ENCODE results near the gene AFF3. TPM values are rescaled to one million over a fixed set of nuclear protein-coding genes. Genes with fewer than 3 reads are reported as not detected.

AFF3 gene
- total RNA-seq, 1 experiment from 2014 or later: not detected

DNA sequence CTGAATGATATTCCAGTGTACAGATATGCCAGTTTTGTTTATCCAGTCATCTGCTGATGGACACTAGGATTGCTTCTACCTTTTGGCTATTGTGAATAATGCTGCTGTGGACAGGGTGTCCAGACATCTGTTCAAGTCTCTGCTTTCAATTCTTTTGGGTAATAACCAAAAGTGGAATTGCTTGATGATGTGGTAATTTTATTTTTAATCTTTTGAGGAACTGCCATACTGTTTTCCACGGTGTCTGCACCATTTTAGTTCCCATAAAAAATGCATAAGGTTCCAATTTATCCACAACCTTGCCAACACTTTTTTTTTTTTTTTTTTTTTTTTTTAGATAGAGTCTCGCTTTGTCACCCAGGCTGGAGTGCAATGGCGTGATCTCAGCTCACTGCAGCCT, 510.7 kb downstream of the AFF3 start:
- Histone ChIP-seq H3K9me3 (replicated peaks) (no peaks in the 10 kb centered on the region), H3K27me3 (no peaks in the 10 kb centered on the region), H3K4me1 (no peaks in the 10 kb centered on the region), H3K27ac (no peak overlapping the region), H3K36me3 (no peaks in the 10 kb centered on the region), H3K4me3 (no peak overlapping the region)
- DNase-seq: no peak

DNA sequence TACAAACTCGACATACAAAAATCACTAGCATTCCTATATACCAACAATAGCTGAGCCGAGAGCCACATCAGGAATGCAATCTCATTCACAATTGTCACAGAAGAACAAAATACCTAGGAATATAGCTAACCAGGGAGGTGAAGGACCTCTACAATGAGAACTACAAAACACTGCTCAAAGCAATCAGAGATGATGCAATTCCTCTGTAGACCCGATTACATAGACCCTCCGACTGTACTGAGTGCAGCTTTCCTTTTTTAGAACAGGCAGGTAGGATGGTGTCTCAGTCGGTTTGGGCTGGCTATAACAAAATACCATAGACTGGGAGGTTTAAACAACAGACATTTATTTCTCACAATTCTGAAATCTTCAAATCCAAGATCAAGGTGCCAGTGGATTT, 513.1 kb downstream of the AFF3 start:
- DNase-seq: no peak
- no peaks in the 10 kb centered on the region for H3K36me3 ChIP-seq
- no peaks in the 10 kb centered on the region for H3K27me3 ChIP-seq
- H3K4me1 ChIP-seq: no peaks in the 10 kb centered on the region
- no peak overlapping the region for H3K4me3 ChIP-seq
- no peaks in the 10 kb centered on the region for H3K9me3 ChIP-seq (replicated peaks)
- H3K27ac ChIP-seq: no peak overlapping the region

DNA sequence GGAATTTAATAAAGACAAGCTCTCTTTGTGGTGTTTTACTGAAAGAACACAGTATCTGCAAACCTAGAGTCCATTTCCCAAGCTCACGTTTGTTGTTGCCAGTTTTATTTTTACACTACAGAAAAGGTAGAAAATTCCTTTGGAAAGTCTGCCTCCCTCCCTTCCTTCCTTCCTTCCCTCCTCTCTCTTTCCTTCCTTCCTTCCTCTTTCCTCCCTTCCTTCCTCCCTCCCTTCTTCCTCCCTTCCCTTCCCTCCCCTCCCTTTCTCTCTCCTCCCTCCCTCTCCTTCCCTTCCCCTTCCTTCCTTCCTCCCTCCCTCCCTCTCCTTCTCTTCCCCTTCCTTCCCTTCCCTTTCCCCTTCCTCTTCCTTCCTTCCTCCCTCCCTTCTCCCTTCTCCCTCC, 516.2 kb downstream of the AFF3 start:
- Histone ChIP-seq H3K4me1 (no peaks in the 10 kb centered on the region), H3K27ac (no peak overlapping the region), H3K27me3 (no peaks in the 10 kb centered on the region), H3K36me3 (no peaks in the 10 kb centered on the region), H3K9me3 (replicated peaks) (no peaks in the 10 kb centered on the region), H3K4me3 (no peak overlapping the region)
- DNase-seq: no peak

DNA sequence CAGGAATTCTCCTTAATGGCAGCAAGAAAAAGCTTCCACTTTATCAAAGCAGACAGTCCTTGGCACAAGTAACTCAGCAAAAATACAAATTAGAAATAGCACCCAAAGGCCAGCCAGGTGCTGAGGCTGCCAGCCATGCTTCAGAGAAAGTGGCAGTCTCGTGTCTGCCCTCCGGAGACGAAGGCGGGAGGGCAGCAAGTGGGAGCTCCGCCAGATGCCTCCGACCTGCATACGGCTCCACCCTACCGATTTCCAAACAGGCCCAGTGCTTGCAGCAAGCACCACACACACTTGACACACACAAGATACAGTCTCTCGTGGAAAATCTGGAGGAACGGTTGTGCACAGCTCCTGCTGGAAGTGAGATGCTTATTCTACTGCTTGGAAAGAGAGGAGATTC, 517.7 kb downstream of the AFF3 start:
- Histone ChIP-seq H3K4me3 (no peak overlapping the region), H3K27me3 (no peaks in the 10 kb centered on the region), H3K4me1 (no peaks in the 10 kb centered on the region), H3K36me3 (no peaks in the 10 kb centered on the region), H3K27ac (no peak overlapping the region), H3K9me3 (replicated peaks) (no peaks in the 10 kb centered on the region)
- no peak for DNase-seq

DNA sequence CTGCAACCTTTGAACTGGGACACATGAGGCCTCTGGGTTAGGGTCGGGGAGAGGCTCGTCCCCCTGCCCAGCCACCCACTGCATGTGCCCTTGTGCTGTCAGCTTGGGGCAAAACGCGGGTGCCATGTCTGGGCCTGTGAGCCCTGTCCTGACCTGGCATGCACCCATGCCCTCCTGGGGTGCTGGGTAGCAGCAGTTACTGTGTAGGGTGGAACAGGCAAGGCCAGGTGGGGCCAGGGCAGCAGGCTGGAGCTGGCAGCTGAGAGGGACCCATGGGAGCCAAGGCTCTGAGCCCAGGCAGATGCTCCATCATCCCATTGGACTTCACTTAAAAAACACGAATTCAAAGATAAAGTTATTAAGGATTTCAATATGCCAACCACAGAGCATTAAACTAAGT, 518.8 kb downstream of the AFF3 start:
- H3K9me3 ChIP-seq (replicated peaks): no peaks in the 10 kb centered on the region
- no peaks in the 10 kb centered on the region for H3K4me1 ChIP-seq

DNA sequence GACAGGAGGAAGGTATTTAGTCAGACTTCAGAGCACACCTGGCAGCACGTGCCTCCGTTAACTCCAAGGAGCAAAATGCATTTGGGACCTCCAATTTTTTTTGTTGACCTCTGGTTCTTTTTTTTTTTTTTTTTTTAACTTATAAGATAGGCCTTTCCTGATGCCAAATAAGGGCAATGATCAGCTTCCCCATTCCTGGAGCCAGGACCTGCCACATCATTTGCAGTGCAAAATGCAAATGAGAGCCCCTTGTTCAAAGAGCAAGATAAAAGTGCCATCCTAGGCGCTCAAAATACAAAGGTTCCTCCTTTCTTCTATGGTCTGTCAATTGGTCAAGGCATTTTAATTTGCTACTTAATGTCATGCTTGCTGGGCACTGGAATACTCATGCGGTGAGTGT, 519.4 kb downstream of the AFF3 start:
- Histone ChIP-seq H3K27me3 (no peaks in the 10 kb centered on the region), H3K4me3 (no peak overlapping the region), H3K27ac (no peak overlapping the region), H3K4me1 (no peaks in the 10 kb centered on the region), H3K36me3 (no peaks in the 10 kb centered on the region), H3K9me3 (replicated peaks) (no peaks in the 10 kb centered on the region)
- DNase-seq: no peak

More for the DNA sequence above, 518.8 kb downstream of the AFF3 start:
- no peak for DNase-seq
- Histone ChIP-seq H3K36me3 (no peaks in the 10 kb centered on the region), H3K4me3 (no peak overlapping the region), H3K27ac (no peak overlapping the region), H3K27me3 (no peaks in the 10 kb centered on the region)

DNA sequence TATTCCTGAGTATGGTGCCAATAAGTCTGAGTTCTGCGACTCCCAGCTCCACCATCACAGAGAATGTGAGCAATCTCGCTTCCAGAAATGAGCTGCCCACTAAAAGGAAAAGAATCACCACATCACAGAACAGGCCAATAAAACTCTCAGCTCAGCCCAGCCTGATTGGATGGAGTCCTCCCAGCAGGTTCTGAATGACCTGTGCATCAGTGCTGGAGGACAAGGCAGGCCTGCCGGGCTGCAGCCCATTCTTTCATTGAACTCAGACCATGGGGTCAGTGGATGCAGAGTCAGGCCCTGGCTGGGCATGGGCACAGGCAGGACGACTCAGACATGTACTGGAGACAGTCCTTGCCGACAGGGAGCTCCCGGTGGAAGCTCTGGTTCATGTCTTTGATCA, 519.9 kb downstream of the AFF3 start:
- Histone ChIP-seq H3K27ac (no peak overlapping the region), H3K27me3 (no peaks in the 10 kb centered on the region), H3K4me3 (no peak overlapping the region), H3K36me3 (no peaks in the 10 kb centered on the region), H3K9me3 (replicated peaks) (no peaks in the 10 kb centered on the region), H3K4me1 (no peaks in the 10 kb centered on the region)
- DNase-seq: no peak

DNA sequence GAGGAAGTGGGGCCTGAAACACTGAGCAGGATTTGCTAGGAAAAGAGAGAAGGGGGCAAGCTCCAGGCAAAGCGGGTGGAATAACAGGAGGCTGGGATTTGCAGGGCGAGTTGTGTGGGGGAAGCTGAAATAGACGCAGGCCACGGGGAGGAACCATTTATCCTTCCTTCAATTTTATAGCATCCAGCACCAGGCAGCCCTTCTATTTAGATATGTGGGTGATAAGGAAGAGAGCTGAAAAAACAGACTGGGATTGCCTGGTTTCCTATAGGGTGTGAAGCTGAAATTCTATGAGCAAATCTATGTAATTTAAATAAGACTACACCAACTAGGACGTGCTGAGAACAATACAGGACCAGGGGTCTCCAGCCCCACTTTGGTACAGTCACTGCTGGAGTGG, 520.6 kb downstream of the AFF3 start:
- no peaks in the 10 kb centered on the region for H3K27me3 ChIP-seq
- no peaks in the 10 kb centered on the region for H3K9me3 ChIP-seq (replicated peaks)
- no peaks in the 10 kb centered on the region for H3K36me3 ChIP-seq
- no peak for DNase-seq
- no peak overlapping the region for H3K27ac ChIP-seq
- no peak overlapping the region for H3K4me3 ChIP-seq
- no peaks in the 10 kb centered on the region for H3K4me1 ChIP-seq

DNA sequence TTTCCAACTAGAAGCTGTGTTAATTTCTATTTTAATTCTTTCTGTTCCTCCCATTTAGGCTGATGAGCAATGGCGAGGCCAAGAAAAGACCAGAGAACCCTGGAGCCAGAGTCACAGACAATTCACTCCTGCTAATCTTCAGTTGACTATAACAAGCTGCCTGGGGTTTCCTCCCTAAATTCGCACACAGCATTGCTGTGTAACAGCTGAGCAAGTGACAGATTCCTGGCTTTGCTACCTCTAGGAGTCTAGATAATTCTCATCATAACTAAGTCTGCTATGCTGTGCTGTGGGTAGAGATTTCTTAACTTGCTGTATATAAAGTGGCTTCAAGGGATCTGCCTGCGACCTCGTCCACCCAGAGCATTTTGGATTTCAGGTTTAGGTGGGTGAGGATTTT, 521.3 kb downstream of the AFF3 start:
- no peaks in the 10 kb centered on the region for H3K4me1 ChIP-seq
- no peaks in the 10 kb centered on the region for H3K27me3 ChIP-seq
- no peak for DNase-seq
- no peaks in the 10 kb centered on the region for H3K9me3 ChIP-seq (replicated peaks)
- no peaks in the 10 kb centered on the region for H3K36me3 ChIP-seq
- no peak overlapping the region for H3K27ac ChIP-seq
- H3K4me3 ChIP-seq: no peak overlapping the region

DNA sequence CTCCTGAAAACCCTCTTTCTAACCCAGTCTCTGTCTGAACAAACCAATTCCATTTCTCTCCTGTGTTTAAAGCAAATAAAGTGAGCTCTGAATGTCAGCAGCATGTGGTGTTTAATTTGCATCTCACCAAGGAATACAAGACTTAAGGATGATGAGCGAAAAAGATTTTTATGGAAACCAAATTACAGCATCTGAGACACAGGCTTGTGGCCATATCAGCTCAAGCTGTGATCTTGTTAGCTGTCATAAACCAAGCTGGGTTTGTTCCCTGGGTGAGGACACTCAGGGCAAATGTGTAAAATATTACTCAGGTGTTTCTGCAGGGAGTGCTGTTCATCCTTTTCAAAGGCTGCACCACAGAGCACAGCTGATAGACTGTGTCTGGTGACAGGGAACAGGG, 523.2 kb downstream of the AFF3 start:
- no peak overlapping the region for H3K4me3 ChIP-seq
- H3K4me1 ChIP-seq: no peaks in the 10 kb centered on the region
- no peak for DNase-seq
- H3K36me3 ChIP-seq: no peaks in the 10 kb centered on the region
- H3K27ac ChIP-seq: no peak overlapping the region
- H3K27me3 ChIP-seq: no peaks in the 10 kb centered on the region
- H3K9me3 ChIP-seq (replicated peaks): no peaks in the 10 kb centered on the region

DNA sequence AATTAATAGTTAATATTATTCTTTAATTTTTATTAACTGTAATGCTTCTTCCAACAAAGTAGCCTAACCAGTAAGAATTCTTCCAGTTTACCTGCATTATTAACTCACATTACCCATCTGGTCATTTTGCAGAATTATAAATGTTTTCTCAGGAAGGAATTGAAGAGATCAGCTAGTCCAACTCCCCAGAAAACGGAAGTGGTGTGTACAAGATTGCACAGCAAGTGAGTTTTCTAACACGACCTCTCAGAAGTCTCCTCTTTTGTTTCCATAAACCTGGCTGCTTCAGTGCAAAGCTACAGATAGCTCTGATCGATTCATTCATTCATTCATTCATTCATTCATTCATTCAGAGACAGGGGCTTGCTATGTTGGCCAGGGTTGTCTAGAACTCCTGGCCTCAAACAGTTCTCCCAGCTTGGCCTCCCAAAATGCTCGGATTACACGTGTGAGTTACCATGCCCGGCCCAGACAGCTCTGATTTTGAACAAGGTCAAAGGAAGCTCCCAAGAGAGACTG, 523.8 kb downstream of the AFF3 start:
- H3K4me1 ChIP-seq: no peaks in the 10 kb centered on the region
- DNase-seq: no peak
- H3K9me3 ChIP-seq (replicated peaks): no peaks in the 10 kb centered on the region
- no peaks in the 10 kb centered on the region for H3K27me3 ChIP-seq
- H3K27ac ChIP-seq: no peak overlapping the region
- H3K36me3 ChIP-seq: no peaks in the 10 kb centered on the region
- no peak overlapping the region for H3K4me3 ChIP-seq

DNA sequence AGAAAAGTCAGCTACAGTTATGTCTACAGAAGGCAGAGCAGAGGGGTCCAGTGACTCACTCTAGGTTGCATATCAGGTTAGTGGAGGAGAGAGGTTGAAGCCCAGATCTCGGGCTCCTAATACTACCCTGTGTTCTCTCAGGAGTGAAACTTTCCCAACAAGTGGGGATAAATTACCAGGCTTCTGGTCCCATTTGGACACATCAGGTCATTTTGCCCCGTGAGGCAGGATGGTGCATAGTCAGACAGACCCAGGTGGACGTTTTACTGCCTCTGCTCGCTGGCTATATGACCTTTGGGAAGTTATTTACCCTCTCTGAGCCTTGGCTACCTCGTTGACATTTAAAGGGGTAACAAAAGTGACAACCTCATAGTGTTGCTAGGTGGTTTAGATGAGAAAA, 524.6 kb downstream of the AFF3 start:
- Histone ChIP-seq H3K4me1 (no peaks in the 10 kb centered on the region), H3K36me3 (no peaks in the 10 kb centered on the region), H3K27me3 (no peaks in the 10 kb centered on the region), H3K27ac (no peak overlapping the region), H3K4me3 (no peak overlapping the region), H3K9me3 (replicated peaks) (no peaks in the 10 kb centered on the region)
- DNase-seq: no peak

DNA sequence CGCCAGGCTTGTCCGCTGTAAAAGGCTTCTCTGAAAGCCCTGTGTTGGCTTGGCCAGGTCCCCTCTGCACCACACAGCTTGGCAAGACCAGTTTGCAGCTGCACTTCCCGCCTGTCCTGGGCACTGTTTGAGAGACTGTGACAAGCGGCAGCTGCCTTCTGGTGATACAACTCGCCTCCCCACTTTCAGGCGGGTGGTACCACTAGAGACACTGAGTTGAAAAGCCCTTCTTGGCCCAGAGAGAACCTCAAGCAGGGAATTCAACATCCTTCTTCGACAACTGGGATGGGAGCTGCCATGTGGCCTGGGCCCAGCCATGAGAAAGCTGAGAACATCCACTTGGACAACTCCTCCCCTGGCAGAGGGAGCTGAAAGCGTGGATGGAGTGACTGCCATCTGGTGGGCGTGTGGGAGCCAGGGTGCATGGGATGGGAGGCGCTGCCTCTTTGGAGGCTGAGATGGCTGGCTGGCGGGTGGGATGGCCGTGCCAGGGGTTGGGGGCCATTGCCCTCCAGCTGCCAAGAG, 527.1 kb downstream of the AFF3 start:
- Histone ChIP-seq H3K36me3 (no peaks in the 10 kb centered on the region), H3K4me3 (no peak overlapping the region), H3K27me3 (0 out of 2 replicates have a peak, but pooled peaks cover 1% of the 10 kb centered on the region), H3K27ac (no peak overlapping the region), H3K9me3 (replicated peaks) (no peaks in the 10 kb centered on the region), H3K4me1 (no peaks in the 10 kb centered on the region)
- DNase-seq: peak in 1 of 2 experiments; percentile 30

DNA sequence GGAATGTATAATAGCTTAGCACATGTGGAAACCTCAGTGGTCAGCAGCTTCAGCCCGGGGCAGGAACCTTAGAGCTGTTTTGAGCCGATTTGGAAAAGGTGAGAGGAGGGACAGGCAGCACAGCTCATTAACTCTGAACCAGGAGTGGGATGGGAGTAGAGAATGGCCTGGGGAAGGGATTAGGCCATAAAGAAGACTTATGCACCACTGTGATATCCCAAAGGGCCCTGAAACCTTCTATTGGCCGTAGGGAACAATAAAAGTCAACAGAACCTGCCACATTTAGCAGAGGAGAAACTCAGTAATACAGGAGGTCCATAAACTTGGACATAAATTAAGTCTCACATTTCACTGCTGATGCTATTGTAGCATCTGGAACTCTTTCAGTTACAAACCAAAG, 528.4 kb downstream of the AFF3 start:
- no peak for DNase-seq
- Histone ChIP-seq H3K36me3 (no peaks in the 10 kb centered on the region), H3K27ac (no peak overlapping the region), H3K27me3 (0 out of 2 replicates have a peak, but pooled peaks cover 3% of the 10 kb centered on the region), H3K4me3 (no peak overlapping the region), H3K9me3 (replicated peaks) (no peaks in the 10 kb centered on the region), H3K4me1 (no peaks in the 10 kb centered on the region)

DNA sequence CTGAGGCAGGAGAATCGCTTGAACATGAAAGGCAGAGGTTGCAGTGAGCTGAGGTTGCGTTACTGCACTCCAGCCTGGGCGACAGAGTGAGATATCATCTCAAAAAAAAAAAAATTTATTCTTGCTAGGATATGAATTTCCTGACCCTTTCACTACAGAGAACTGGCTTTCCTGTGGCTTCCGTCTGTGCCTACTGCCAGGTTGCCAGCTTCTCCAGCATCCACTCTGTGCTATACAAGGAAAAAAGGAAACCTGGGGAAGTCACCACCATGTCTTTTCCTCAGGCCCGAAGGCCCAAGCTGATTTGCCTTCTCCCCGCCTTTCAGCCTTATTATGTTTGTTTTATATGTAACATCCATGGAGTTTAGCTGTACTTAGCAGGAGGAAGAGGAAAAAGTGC, 530.6 kb downstream of the AFF3 start:
- no peaks in the 10 kb centered on the region for H3K36me3 ChIP-seq
- no peak for DNase-seq
- 0 out of 2 replicates have a peak, but pooled peaks cover 3% of the 10 kb centered on the region for H3K27me3 ChIP-seq
- H3K27ac ChIP-seq: no peak overlapping the region
- H3K4me3 ChIP-seq: no peak overlapping the region
- H3K9me3 ChIP-seq (replicated peaks): no peaks in the 10 kb centered on the region
- no peaks in the 10 kb centered on the region for H3K4me1 ChIP-seq

DNA sequence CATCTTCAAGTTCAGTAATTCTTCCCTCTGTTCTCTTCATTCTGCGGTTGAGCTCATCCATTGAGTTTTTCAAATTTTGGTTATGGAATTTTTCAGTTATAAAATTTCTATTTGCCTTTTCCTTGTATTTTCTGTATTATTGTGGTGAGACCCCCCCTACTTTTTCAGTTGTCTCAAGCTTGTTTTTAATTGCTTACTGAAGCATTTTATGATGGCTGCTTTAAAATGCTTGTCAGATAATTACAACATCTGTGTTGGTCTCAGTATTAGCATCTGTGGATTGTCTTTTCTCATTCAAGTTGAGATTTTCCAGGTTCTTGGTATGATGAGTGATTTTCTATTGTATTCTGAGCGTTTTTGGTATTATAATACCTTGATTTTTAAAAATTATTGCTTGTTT, 531.4 kb downstream of the AFF3 start:
- Histone ChIP-seq H3K4me3 (no peak overlapping the region), H3K27ac (no peak overlapping the region), H3K27me3 (0 out of 2 replicates have a peak, but pooled peaks cover 3% of the 10 kb centered on the region), H3K4me1 (no peaks in the 10 kb centered on the region), H3K9me3 (replicated peaks) (no peaks in the 10 kb centered on the region), H3K36me3 (no peaks in the 10 kb centered on the region)
- no peak for DNase-seq
